PFSK-1 (cell line): ENCODE measurements around the gene NDUFS7.

Experiments used
- FOXP2 ChIP-seq: optimal IDR thresholded peaks from 2 replicates; pipeline ENCODE3; 2011; ENCODE audit warnings: borderline replicate concordance, control low read depth, inconsistent platforms; ENCODE audit not compliant: insufficient read depth; ENCODE audit errors: extremely low read length, extremely low read depth
- POLR2AphosphoS5 ChIP-seq: IDR thresholded peaks from 2 replicates; pipeline ENCODE4 v1.6.1; 2012; ENCODE audit warnings: low read depth, mild to moderate bottlenecking, control low read depth, low read length, moderate library complexity
- SIN3A ChIP-seq: IDR thresholded peaks from 2 replicates; pipeline ENCODE4 v1.6.1; 2012; ENCODE audit warnings: mild to moderate bottlenecking, low read length, moderate library complexity, borderline replicate concordance; ENCODE audit not compliant: insufficient read depth
- TAF1 ChIP-seq: IDR thresholded peaks from 2 replicates; pipeline ENCODE4 v1.6.1; 2012; ENCODE audit warnings: low read length, control low read depth, borderline replicate concordance; ENCODE audit not compliant: insufficient read depth
- TF ChIP-seq, protein P1 (sequence below), 2 experiments: IDR thresholded peaks; 2 replicates each; pipeline versions ENCODE4 v1.6.1 to v1.8.0; 2011 to 2012; ENCODE audit warnings: low read depth in 2 of 2, low read length in 2 of 2, control low read depth in 1 of 2, inconsistent platforms in 1 of 2, mild to moderate bottlenecking in 1 of 2, moderate library complexity in 1 of 2; ENCODE audit not compliant: insufficient read depth in 1 of 2

Gene NDUFS7

DNA sequence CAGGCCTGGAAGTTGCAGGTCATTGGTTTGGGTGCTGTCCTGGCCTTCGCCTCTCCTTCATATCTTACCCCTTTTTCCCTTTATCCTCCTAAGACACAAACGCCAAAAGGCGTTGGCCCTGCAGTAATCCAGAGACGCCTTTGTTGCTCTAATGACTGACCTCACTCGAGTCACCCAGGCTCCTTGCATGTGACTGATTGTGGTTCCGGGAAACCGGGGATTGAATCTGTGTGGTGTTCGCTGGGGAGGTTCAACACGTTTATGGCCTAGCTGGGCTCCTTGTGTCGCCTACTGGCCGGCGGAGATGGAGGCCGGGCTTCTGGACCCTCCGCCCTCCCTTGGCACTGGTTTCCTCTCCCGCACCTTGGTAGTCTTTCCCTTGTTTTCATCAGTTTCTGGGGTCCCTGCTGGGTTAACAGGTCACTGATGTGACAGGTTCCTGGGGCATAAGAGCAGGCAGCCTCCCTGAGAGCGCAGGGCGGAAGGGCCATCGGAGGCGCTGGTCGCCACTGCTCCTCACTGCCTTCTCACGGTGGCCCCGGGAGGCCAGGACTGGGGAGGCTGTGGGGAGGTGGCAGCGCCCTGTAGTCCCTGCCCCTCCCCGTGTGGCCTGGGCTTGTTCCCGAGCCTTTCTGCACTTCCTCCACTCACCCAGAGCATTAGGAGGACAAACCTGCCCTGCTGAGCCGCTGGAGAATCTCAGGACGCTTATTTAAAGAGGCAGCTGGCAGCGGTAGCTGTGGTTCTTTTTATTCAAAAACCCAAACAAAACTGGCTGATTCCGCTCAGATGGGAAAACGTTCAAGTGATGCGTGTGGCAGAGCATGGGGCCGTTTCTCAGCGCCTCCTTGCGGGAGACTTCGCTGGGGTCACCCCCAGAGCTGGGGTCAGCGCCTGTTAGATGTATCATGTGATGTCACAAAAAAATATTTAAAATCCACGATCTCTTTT is 18.1 kb upstream of the NDUFS7 start:
- TF ChIP-seq SIN3A (no peak), POLR2AphosphoS5 (no peak), TAF1 (no peak), FOXP2 (no peak)
- TF ChIP-seq, protein P1, sequence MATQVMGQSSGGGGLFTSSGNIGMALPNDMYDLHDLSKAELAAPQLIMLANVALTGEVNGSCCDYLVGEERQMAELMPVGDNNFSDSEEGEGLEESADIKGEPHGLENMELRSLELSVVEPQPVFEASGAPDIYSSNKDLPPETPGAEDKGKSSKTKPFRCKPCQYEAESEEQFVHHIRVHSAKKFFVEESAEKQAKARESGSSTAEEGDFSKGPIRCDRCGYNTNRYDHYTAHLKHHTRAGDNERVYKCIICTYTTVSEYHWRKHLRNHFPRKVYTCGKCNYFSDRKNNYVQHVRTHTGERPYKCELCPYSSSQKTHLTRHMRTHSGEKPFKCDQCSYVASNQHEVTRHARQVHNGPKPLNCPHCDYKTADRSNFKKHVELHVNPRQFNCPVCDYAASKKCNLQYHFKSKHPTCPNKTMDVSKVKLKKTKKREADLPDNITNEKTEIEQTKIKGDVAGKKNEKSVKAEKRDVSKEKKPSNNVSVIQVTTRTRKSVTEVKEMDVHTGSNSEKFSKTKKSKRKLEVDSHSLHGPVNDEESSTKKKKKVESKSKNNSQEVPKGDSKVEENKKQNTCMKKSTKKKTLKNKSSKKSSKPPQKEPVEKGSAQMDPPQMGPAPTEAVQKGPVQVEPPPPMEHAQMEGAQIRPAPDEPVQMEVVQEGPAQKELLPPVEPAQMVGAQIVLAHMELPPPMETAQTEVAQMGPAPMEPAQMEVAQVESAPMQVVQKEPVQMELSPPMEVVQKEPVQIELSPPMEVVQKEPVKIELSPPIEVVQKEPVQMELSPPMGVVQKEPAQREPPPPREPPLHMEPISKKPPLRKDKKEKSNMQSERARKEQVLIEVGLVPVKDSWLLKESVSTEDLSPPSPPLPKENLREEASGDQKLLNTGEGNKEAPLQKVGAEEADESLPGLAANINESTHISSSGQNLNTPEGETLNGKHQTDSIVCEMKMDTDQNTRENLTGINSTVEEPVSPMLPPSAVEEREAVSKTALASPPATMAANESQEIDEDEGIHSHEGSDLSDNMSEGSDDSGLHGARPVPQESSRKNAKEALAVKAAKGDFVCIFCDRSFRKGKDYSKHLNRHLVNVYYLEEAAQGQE (IDR thresholded peaks at IDR 0.05; ENCODE audit: insufficient read depth in 1 of 2, low read depth in 2 of 2, low read length in 2 of 2), result no peak

DNA sequence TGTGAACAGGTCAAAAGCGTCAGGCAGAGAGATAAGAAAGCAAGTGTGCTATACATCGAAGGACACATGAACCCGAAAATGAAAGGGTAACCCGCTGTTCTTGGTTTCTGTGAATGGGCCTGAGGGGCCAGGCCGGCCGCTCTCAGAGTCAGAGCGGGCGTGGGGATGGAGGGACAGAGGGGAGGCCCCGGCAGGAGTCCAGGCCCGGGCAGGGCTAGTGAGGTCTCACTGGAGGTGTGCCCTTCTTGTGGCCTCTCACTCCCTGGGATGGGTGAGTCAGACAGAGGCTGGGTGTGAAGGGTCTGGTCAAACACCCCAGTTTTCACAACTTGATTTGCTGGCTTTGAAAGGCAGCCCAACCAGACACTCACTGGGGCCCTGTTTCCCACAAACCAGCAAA is 17.4 kb upstream of the NDUFS7 start:
- TF ChIP-seq TAF1 (no peak), POLR2AphosphoS5 (no peak), SIN3A (no peak), FOXP2 (no peak)
- TF ChIP-seq, protein P1 (IDR thresholded peaks at IDR 0.05; ENCODE audit: insufficient read depth in 1 of 2, low read depth in 2 of 2, low read length in 2 of 2), result no peak

DNA sequence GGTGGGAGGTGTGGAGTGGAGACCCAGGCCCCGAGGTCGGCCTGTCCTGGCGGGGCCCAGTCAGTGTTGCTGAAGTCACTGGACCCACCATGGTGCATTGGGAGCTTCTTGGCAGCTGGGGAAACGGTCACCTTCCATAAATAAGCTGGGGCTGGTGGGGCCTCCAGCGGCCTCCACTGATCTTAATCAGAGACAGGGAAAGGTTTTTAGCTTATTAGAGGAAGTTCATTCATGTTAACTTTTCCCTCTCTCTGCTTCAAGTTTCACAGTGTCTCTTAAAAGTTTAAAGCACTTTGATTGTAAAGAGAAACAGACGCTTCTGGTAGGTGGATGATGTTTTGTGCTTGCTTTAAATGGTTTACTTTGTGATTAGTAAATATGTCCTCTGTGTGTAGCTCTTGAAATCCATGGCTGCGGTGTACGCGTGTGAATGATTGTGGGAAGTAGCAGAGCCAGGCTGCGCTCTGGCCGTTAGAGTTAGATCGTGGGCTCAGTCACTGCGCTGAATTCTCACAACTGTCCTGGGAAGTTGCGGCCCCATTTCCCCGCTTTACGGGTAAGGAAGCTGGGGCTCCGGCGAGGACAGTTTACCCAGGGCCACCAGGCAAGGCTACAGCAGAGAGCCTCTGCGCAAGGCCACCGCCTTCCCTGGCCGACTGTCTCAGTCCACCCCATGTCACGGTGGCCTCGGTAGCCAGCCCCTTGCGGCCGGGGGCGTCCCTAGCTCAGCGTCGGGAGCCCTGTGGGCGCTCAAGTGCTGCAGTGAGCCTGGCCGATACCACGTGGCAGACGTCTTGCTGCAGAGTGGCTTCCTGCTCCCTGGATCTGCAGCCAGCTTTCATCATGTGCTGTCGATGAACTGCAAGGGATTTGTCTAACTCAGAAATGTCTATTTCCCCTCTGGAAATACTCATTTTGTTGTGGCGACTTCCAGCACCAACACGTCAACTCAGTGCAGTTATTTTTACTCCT is 16.5 kb upstream of the NDUFS7 start:
- TF ChIP-seq SIN3A (no peak), FOXP2 (peak; percentile 29), TAF1 (no peak)

DNA sequence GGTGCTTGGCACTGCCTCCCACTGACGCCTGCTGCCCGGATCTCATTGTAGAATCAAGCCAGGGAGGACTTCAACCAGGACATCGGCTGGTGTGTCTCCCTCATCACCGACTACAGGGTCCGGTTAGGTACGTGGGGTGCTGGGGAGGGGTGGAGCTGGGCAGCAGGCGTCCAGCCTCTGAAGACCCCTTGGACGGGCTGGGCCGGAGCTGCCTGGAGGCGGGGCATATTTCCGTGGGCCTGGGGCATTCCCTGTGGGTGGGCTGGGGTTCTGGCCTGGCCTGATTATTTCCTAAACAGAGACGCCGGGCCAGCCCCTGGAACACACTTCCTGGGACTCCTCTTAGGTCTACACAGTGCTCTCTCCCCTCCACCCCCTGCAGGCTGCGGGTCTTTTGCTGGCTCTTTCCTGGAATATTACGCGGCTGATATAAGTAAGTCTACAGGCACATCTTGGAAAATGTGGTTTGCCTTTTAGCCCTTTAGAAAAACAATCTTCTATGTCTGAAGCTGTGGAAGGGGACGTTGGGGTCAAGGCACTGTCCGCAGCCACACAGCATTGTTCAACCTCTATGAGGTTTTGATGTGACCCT is 14.4 kb upstream of the NDUFS7 start:
- TF ChIP-seq POLR2AphosphoS5 (no peak), FOXP2 (no peak), SIN3A (no peak), TAF1 (no peak)
- TF ChIP-seq, protein P1 (IDR thresholded peaks at IDR 0.05; ENCODE audit: insufficient read depth in 1 of 2, low read depth in 2 of 2, low read length in 2 of 2), result no peak
